SU-DHL-6 (cell line): ENCODE measurements around the gene ANO7.

Experiments used
- H2AFZ ChIP-seq: fragments of 200-600 bp; sonication (generic); 2 replicates; pipeline ENCODE4 v1.6.1; 2014; ENCODE audit warnings: low read depth, mild to moderate bottlenecking, moderate library complexity, mixed read lengths, antibody characterized with exemption, low read length; ENCODE audit not compliant: severe bottlenecking
- H3F3A ChIP-seq: fragments of 200-600 bp; shearing (Covaris generic); 2 replicates; pipeline ENCODE4 v1.6.0; 2016; ENCODE audit warnings: antibody characterized with exemption, mild to moderate bottlenecking; ENCODE audit not compliant: insufficient read depth
- H3K27ac ChIP-seq: fragments of 200-600 bp; sonication (generic); 2 replicates; pipeline ENCODE4 v1.5.1; 2016; ENCODE audit warnings: low read depth, mild to moderate bottlenecking, low read length, moderate library complexity, mixed read lengths
- H3K27me3 ChIP-seq: fragments of 200-600 bp; sonication (generic), shearing (Covaris generic); 2 replicates; pipeline ENCODE4 v1.6.0; 2014; ENCODE audit warnings: mild to moderate bottlenecking, low read length
- H3K36me3 ChIP-seq: fragments of 200-600 bp; sonication (generic); 2 replicates; pipeline ENCODE4 v1.6.1; 2014; ENCODE audit warnings: mild to moderate bottlenecking, low read length, mixed read lengths
- H3K4me2 ChIP-seq: fragments of 300-600, 200-600 bp; shearing (Covaris generic), sonication (generic); 2 replicates; pipeline ENCODE4 v1.6.0; 2014; ENCODE audit warnings: low read length, low read depth, mild to moderate bottlenecking; ENCODE audit not compliant: poor library complexity, severe bottlenecking
- H3K4me3 ChIP-seq: fragments of 200-600 bp; sonication (generic); 2 replicates; pipeline ENCODE4 v1.5.1; 2014; ENCODE audit warnings: antibody characterized with exemption, low read length, mild to moderate bottlenecking, mixed read lengths; ENCODE audit not compliant: insufficient read depth, poor library complexity, severe bottlenecking
- H3K79me2 ChIP-seq: fragments of 200-600 bp; sonication (generic); 2 replicates; pipeline ENCODE4 v1.6.1; 2014; ENCODE audit warnings: mild to moderate bottlenecking, low read length, moderate library complexity; ENCODE audit not compliant: insufficient read depth
- H3K9ac ChIP-seq: fragments of 200-600 bp; sonication (generic); 2 replicates; pipeline ENCODE4 v1.7.0; 2014; ENCODE audit warnings: mild to moderate bottlenecking, low read length
- H3K9me2 ChIP-seq: fragments of 200-600 bp; sonication (generic); replicated peaks from 2 replicates; pipeline ENCODE4 v1.6.1; 2014; ENCODE audit warnings: low read length; ENCODE audit not compliant: insufficient read depth
- H3K9me3 ChIP-seq: fragments of 200-600 bp; sonication (generic); 2 replicates; pipeline ENCODE4 v1.6.1; 2014; ENCODE audit warnings: low read length, mixed read lengths; ENCODE audit not compliant: insufficient read depth
- H4K20me1 ChIP-seq: fragments of 200-600 bp; sonication (generic); 2 replicates; pipeline ENCODE4 v1.6.1; 2014; ENCODE audit warnings: low read depth, mild to moderate bottlenecking, antibody characterized with exemption, low read length, moderate library complexity, mixed read lengths
- CTCF ChIP-seq: fragments of 200-600 bp; sonication (generic); IDR thresholded peaks from one replicate; pipeline ENCODE4 v1.5.1; 2017; ENCODE audit warnings: antibody characterized with exemption, mild to moderate bottlenecking, low read length, moderate library complexity; ENCODE audit not compliant: insufficient read depth, poor library complexity, severe bottlenecking
- EZH2phosphoT487 ChIP-seq: fragments of 200-600 bp; sonication (generic), shearing (Covaris generic); conservative IDR thresholded peaks from 2 replicates; pipeline ENCODE4 v1.6.1; 2018; ENCODE audit warnings: mild to moderate bottlenecking, antibody characterized with exemption, low read length, moderate library complexity, mixed read lengths

The ANO7 gene

DNA sequence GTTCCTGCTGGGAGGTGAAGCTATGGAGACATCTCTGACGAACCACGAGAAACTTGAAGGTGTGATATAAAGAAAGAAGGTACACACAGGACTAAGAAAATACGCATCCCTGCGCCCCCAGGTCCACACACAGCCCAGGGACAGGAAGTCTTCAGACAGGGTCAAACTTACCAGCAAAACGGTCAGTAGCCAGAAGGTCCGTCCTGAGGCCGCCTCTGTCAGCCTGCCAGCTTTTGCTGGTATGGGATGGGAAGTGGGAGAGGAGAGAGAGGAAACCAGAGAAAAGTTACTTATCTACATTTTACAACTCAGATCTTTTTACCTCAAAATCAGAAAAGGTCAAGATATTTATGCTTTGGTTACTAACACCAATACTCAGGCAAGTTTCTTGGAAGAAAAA is 79.8 kb downstream of the ANO7 start:
- no peak for TF ChIP-seq EZH2phosphoT487
- TF ChIP-seq CTCF, result no peak
- no peak overlapping the region for H2AFZ ChIP-seq
- no peak overlapping the region for H3K27ac ChIP-seq
- H4K20me1 ChIP-seq, result peaks cover 7% of the 10 kb centered on the region; the same call in 1 of the 2 replicates
- no peak overlapping the region for H3K4me2 ChIP-seq
- H3K9ac ChIP-seq, result no peak overlapping the region
- no peak overlapping the region for H3K4me3 ChIP-seq
- H3F3A ChIP-seq, result no peaks in the 10 kb centered on the region
- H3K79me2 ChIP-seq, result peaks cover 37% of the 10 kb centered on the region
- no peaks in the 10 kb centered on the region for H3K9me2 ChIP-seq
- H3K27me3 ChIP-seq, result no peaks in the 10 kb centered on the region
- no peaks in the 10 kb centered on the region for H3K9me3 ChIP-seq
- H3K36me3 ChIP-seq, result 0 out of 2 replicates have a peak, but pooled peaks cover 4% of the 10 kb centered on the region

GRCh38 chr2:241268716-241269445 is 80.4 kb downstream of the ANO7 start:
- Histone ChIP-seq H3K9me2 (no peaks in the 10 kb centered on the region), H3K4me3 (no peak overlapping the region), H3K9ac (no peak overlapping the region), H2AFZ (no peak overlapping the region), H3K9me3 (no peaks in the 10 kb centered on the region), H3K79me2 (peaks cover 37% of the 10 kb centered on the region), H3F3A (no peaks in the 10 kb centered on the region), H3K27me3 (no peaks in the 10 kb centered on the region), H3K36me3 (0 out of 2 replicates have a peak, but pooled peaks cover 4% of the 10 kb centered on the region), H3K27ac (no peak overlapping the region), H4K20me1 (peaks cover 7% of the 10 kb centered on the region; the same call in 1 of the 2 replicates), H3K4me2 (no peak overlapping the region)
- no peak for TF ChIP-seq CTCF
- no peak for TF ChIP-seq EZH2phosphoT487

GRCh38 chr2:241269707-241270520 is 81.4 kb downstream of the ANO7 start:
- no peaks in the 10 kb centered on the region for H3K9me2 ChIP-seq
- H3K36me3 ChIP-seq, result 0 out of 2 replicates have a peak, but pooled peaks cover 4% of the 10 kb centered on the region
- H3F3A ChIP-seq, result no peaks in the 10 kb centered on the region
- no peak overlapping the region for H3K9ac ChIP-seq
- no peak overlapping the region for H3K4me2 ChIP-seq
- peaks cover 7% of the 10 kb centered on the region; the same call in 1 of the 2 replicates for H4K20me1 ChIP-seq
- no peak overlapping the region for H3K4me3 ChIP-seq
- H3K9me3 ChIP-seq, result no peaks in the 10 kb centered on the region
- peaks cover 38% of the 10 kb centered on the region for H3K79me2 ChIP-seq
- H3K27ac ChIP-seq, result no peak overlapping the region
- H3K27me3 ChIP-seq, result no peaks in the 10 kb centered on the region
- H2AFZ ChIP-seq, result no peak overlapping the region
- no peak for TF ChIP-seq EZH2phosphoT487
- no peak for TF ChIP-seq CTCF
